Activated T-cell treated with anti-CD3 and anti-CD28 coated beads for 4 hours (primary cell): ENCODE data around the gene PERCC1.

ENCODE experiments used
- DNase-seq: peaks from one replicate; pipeline ENCODE4 v3.0.0-alpha.2; 2020

The PERCC1 gene

GRCh38 chr16:1430759-1431496 lies at the start of gene PERCC1:
PERCC1 (plus strand) TSS chr16:1431078; CDS start chr16:1432594, 1,516 bp downstream.
- DNase-seq, result no peak

- no peak for DNase-seq
These were observed 49.1 kb upstream of the PERCC1 start for GRCh38 chr16:1381612-1382406.

GRCh38 chr16:1383556-1383955 lies 47.3 kb upstream of the PERCC1 start:
- DNase-seq, result no peak

GRCh38 chr16:1385232-1385631 lies 45.6 kb upstream of the PERCC1 start:
- no peak for DNase-seq

- no peak for DNase-seq
These were observed 43.5 kb upstream of the PERCC1 start for GRCh38 chr16:1387331-1387730.

GRCh38 chr16:1389762-1390161 lies 41.1 kb upstream of the PERCC1 start:
- no peak for DNase-seq

GRCh38 chr16:1390239-1390779 lies 40.6 kb upstream of the PERCC1 start:
- DNase-seq, result no peak

GRCh38 chr16:1392826-1393225 lies 38.1 kb upstream of the PERCC1 start:
- DNase-seq, result no peak

- no peak for DNase-seq
These were observed 37.2 kb upstream of the PERCC1 start for GRCh38 chr16:1393613-1394176.

GRCh38 chr16:1394367-1394951 lies 36.4 kb upstream of the PERCC1 start:
- no peak for DNase-seq

- no peak for DNase-seq
These were observed 35.3 kb upstream of the PERCC1 start for GRCh38 chr16:1395444-1396031.

GRCh38 chr16:1397779-1398178 lies 33.1 kb upstream of the PERCC1 start:
- DNase-seq, result no peak

- DNase-seq, result no peak
These were observed 32.5 kb upstream of the PERCC1 start for GRCh38 chr16:1398351-1398750.

GRCh38 chr16:1398826-1399581 lies 31.9 kb upstream of the PERCC1 start:
- no peak for DNase-seq

GRCh38 chr16:1401061-1401757 lies 29.7 kb upstream of the PERCC1 start:
- no peak for DNase-seq

- no peak for DNase-seq
These were observed 29.1 kb upstream of the PERCC1 start for GRCh38 chr16:1401758-1402154.

GRCh38 chr16:1403036-1403435 lies 27.8 kb upstream of the PERCC1 start:
- DNase-seq, result no peak

GRCh38 chr16:1403733-1404132 lies 27.1 kb upstream of the PERCC1 start:
- no peak for DNase-seq

GRCh38 chr16:1407753-1408152 lies 23.1 kb upstream of the PERCC1 start:
- no peak for DNase-seq

GRCh38 chr16:1408171-1408837 lies 22.6 kb upstream of the PERCC1 start:
- DNase-seq, result peak; percentile 98

GRCh38 chr16:1412847-1413246 lies 18.0 kb upstream of the PERCC1 start:
- no peak for DNase-seq
